GM20000 (cell line): ENCODE results near the gene ZDHHC1.

Experiments
- DNase-seq: peaks from one replicate; pipeline ENCODE4 v3.0.0; 2012; ENCODE audit warnings: low spot score
- CTCF ChIP-seq: IDR thresholded peaks from 2 replicates; pipeline ENCODE4 v1.5.1; 2012; ENCODE audit warnings: mild to moderate bottlenecking, control low read depth; ENCODE audit errors: extremely low read depth, missing control alignments

The ZDHHC1 gene

DNA sequence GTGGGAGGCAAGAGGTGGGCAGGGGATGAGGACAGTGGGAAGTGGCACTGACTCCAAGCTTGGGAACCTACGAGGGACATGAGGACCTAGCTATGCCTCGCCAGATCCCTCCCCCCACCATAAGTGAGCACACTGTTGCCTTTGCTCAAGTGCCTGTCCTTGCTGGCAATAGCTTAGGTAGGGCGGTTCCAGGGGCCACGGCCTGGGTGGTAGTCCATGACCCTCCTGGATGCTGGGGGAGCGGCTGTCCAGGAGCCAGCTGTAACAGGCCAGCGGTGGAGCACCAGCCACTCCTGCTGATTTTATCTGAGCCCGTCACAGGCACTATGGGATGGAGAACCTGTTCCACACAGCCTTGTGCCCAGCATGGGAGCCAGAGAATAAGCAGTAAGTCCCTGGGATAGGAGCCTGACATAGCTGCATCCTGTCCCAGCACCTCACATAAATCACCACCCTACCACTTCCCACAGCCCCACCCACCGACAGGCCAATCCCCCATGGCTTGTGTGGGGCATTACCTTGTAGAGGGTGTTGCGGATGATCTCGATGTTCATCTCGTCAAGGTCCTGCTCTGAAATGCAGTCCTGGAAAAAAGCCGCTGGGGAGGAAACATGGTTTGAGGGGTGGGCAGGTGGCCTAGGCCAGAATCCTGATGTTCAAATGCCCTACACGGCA, 26.4 kb upstream of the ZDHHC1 start:
- no peak for TF ChIP-seq CTCF
- no peak for DNase-seq

- DNase-seq = no peak
- no peak for TF ChIP-seq CTCF
Measured at GRCh38 chr16:67441907-67442306, 25.6 kb upstream of the ZDHHC1 start.

DNA sequence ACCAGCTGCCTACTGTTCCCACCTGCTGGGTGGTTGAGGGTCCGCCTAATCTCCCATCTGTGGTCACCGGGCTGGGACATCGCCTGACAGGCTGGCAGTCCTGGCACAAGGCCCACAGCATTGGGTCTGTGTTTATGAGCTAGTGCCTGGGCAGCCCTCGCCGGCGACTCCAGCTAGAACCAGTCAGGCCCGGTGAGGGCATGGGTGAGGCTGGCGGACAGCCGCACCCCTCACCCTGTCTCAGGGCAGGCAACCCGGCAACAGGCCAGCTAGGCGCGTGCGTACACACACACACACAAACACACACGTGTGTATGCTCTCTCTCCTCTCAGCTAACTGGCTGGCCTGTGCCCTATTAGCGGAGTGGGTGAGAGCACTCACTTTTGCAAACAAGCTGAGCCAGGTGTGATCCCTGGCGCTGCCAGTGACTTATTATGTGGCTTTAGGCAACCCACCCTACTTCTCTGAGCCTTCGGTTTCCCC, 25.0 kb upstream of the ZDHHC1 start:
- DNase-seq = no peak
- TF ChIP-seq CTCF = no peak

- no peak for TF ChIP-seq CTCF
- DNase-seq = no peak
Measured at GRCh38 chr16:67438824-67439393, 22.6 kb upstream of the ZDHHC1 start.

DNA sequence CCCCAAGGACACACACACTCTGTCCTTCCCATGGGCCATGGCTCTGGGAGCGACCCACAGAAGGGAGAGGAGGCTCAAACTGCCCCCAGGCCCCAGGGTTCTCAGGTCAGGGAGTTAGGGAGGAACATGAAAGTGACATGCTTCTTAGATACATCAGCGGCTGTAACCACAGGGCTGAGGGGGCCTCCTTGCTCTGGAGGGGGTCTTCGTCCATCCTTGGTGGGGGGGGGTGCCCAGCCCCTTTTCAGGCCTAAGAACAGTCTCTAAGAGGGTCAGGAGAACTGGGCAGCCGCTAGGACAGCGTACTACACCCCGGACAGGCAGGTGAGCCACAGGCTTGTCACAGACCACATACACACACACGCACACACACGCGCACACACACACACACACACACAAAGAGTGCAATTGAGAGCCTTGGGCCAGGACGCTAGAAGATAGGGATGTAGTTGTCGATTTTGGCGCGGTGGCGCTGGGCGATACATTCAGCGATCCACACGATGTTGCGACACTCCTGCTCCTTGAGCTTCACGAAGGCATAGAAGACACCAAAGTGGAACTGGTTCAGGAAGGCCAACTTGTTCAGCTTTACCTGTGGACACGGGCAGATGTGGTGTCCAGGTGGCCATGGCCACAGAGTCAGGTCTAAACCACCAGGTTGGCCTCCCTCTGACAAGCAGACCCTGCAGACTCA, 22.0 kb upstream of the ZDHHC1 start:
- no peak for DNase-seq
- no peak for TF ChIP-seq CTCF

DNA sequence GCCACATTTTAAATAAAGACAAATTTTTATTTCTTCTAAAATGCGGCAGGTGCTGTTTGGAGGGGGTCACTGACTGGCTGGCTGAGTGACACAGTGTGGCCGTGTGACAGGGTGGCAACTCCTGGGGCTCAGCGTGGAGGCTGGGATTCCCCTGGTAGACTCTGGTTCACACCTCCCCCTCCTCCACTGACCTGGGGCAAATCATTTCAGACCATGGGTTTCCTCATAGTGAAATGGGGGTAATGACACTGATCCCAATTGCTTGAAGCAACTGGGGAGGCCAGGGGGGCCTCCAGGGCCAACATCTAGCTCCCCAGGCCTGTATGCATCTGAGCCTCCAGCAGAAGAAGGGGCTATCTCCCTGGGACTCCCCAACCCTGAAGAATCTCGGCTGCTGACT, 21.2 kb upstream of the ZDHHC1 start:
- DNase-seq = peak; percentile 52
- no peak for TF ChIP-seq CTCF

DNA sequence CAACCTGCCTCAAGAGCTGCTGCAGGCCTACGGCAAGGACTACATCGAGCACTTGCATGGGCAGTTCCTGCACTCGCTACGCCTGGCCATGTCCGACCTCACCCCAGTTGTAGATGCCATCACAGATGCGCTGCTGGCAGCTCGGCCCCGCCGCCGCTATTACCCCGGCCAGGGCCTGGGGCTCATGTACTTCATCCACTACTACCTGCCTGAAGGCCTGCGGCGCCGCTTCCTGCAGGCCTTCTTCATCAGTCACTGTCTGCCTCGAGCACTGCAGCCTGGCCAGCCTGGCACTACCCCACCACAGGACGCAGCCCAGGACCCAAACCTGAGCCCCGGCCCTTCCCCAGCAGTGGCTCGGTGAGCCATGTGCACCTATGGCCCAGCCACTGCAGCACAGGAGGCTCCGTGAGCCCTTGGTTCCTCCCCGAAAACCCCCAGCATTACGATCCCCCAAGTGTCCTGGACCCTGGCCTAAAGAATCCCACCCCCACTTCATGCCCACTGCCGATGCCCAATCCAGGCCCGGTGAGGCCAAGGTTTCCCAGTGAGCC, 20.4 kb upstream of the ZDHHC1 start:
- TF ChIP-seq CTCF = no peak
- DNase-seq = no peak
